ENCODE measurements around the gene UPP1.
"Not testable (repeated sequence)": the region's sequence is repeated elsewhere in the genome, so short reads cannot be mapped to it uniquely, and the experiment has no call there.

The UPP1 gene

DNA sequence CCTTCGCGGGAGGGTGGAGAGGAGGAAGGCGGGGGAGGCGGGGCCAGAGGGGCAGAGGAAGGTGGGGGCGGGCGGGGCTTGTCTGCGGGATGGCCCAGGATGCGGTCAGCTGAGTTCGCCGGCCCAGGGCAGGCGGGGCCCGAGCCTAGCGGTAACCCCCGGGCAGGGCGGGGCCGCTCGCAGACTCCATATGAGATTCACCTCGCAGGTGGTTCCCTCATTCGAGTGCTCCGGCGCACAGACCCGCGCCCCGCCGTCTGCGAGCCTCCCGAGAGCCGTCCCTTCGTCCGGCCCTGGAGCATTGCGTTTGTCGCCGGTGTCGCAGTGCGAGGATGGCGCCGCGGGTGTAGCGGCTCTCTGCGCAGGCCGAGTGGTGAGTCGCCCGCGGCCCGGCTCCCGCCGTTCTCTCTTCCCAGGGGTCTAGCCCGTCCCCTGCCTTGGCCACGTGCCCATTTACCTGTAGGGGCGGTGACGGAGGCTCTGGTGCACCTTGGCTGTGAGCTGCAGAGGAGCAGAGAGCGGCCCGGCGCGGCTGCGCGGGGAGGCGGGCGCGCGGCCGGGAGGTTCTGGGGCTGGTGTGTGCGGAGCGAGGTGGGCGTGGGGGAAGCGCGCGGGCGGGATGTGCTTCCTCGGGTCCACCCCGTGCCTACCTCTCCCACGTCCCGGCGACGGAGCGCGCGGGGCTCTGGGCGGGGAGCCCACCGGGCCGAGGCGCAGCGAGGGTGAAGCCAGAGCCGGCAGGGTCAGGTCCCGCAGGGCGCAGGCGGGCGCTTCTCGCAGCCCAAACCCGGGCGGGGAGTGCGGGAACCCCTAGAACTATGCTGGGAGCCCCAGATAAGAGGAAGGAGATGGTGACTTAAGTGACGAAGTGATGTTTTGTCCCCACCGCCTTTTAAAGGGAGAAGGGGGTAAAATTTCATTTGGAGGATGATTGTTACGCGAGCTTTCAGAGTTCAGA lies at the start of gene UPP1:
Gene UPP1 (plus strand): TSS at position 220 of the 958 bp plus-strand sequence. CDS start 5,519 bp downstream, outside the sequence.
- no peak for DNase-seq (ENCODE audit: low read depth)

DNA sequence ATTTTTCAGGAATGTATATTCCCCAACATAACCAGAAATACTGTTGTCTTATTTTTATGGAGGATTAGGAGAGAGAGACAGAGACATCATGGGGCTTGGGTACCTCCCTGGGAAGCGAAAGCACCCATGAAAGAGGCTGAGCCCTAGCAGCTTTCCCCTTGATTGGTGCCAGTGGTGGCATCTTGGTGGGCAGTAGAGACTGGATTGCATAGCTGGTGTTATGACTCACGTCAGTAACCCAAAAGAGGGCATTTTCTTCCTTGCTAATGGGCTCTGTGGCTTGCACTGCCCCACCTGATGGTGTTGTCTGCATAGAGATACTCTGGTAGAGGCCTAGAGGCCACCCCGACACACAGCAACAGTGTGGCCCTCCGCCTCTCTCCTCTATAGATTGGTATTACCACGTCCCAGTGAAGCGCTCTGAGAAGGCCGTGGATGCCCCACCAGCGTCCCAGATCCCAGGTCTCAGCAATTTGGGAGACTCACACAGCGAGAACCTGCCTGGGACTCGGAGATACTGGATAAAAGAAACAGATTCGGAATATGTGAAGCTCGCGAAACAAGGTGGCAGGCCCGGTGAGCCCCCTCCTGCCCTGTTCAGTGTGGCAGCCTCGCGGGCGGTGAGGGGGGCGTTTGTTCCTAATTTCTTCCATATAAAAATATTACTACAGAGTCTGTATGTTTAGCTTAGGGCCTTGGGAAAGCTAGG lies 48.0 kb upstream of the UPP1 start:
- DNase-seq (ENCODE audit: low read depth) = no peak

DNA sequence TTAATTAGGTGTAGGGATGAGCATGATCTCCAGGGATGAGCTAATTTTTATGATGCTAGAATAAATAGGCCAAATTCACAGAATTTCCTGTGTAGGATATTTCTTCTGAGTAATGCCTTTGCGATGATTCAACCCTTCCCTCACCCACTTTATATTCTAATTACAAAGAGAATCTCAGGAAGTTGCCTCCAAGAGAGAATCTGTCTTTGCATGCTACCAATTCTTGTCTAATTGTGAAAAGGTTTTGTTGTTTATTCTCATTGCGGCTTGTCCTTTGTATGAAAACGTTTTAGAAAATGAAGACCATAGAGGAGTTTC lies 47.5 kb upstream of the UPP1 start:
- DNase-seq (ENCODE audit: low read depth) = peak; percentile 27

DNA sequence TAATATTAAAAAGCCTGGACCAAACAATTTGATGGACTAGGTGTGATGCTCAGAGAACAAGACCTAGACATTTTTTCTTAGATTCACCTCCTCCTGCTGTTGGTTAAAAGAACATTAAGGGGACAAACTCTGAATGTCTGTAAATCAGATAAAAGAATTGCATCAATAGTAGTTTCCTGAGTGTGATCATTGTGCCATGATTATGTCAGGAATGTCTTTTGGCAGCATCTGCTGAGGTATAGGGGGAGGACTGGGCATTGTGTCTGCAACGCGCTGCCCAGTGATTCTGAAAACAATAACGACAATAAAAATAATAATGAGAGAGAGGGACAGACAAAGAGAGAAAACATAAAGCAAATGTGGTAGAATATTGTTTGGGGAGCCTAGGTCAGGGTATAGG lies 46.8 kb upstream of the UPP1 start:
- peak; percentile 10 for DNase-seq (ENCODE audit: low read depth)

DNA sequence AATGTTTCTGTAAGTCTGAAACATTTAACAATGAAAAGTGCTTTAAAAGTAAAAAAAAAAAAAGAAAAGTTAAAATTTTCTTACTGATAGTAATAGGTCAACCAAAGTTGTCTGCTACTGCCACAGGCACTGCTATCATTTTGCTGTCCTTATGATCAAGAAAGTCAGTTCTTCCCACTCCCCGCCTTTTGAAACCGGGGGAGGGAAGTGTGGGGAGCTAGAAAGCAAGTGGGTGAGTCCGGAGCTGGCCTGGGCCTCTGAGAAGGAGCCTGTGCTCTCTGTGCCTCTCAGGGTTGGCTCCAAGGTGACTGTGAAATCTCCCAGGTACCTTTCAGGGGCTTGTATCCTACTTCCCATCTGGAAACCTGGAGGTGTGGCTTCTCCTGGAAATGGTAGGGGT lies 46.4 kb upstream of the UPP1 start:
- DNase-seq (ENCODE audit: low read depth) = no peak

DNA sequence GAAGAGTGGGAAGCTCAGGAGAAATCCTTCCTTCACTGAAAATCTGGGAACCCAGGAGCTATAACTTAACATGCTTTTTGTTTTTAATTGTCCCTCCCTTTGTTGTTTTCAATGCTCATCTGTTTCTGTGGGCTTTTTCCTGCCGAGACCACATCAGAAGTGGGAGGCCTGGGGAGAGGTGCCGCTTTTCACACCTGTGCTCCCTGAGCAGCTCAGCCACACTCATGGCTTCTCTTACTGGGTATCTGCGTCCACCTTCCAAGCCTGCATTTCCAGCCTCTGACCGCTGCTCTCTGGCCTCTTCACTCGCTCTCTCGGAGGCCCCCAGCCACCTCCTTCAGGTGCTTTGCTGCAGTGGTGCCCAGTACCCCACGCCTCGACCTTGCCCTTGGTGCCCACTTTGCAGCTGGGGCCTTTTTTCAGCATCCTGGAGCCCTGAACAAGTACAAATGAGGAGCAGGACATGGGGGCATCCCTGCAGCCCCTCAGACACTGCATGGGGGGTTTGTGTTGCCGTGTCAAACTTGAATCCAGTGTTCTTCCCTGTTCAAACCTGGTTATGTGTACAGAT lies 43.8 kb upstream of the UPP1 start:
- DNase-seq (ENCODE audit: low read depth) = no peak

DNA sequence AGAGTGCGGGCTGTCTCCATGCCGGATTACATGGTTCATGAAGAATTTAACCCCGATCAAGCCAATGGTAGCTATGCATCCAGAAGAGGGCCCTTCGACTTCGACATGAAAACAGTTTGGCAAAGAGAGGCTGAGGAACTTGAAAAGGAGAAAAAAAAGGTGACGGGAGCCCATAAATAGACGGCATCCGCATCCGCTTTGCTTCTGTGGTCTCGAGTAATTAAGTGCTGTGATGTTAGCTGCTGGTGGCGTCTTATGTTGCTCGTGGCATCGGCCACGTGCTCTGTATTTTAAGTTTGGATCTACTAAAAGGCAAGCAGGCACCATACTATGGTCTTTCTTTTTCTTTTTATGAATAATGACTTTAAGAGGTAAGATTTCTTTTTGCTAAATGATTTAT lies 42.6 kb upstream of the UPP1 start:
- DNase-seq (ENCODE audit: low read depth) = no peak

DNA sequence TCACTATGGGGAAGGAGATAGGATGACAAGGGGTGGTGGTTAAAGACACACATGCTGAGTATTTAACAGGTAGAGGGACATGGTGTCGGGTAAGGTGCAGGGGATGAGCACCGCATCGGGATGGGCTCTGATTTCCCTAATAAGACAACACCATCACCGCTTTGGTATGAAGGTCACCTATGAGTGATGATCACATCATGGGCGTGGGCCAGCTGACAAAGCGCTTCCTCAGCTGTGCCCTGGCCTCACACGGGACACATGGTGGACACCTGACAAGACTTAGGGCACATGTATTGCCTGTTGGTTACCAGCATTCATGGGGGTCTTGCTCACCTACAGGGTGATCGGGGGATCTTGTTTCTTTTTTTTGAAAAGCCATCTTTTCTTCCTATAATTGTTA lies 41.0 kb upstream of the UPP1 start:
- DNase-seq (ENCODE audit: low read depth) = no peak

DNA sequence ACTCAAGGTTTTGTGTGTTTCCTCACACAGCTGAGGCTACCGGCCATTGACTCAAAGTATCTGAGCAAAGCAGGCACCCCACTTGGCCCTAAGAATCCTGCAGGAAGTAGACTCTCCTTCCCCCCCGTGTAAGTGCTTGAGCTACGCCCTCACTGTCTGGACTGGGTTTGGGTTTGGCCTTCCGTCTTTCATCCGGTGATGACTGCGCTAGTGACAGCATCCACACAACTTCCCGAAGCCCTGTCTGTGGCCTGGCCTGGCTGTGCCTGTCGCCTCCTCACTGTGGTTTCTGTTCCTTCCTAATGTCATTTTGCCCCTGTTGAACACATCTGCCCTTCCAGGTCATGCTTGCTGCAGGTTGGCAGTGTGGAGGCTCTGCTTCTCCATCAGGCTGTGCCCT lies 39.2 kb upstream of the UPP1 start:
- no peak for DNase-seq (ENCODE audit: low read depth)

DNA sequence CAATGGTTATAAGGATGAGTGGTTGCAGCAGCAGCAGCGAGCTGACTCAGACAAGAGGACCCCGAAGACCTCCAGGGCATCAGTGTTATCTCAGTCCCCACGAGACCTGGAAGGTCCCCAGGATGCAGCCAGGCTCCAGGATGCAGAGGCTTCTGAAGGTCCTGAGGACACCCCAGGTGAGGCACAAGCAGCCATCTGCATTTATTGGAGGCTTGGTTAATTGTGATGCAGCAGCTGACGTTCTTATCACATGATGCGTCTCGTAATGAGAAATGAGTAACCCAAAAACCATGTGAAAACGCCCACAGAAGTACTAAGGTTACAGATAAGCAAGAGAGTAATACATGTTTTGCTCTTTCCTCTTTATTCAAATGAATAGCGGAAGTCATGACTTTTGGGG lies 36.3 kb upstream of the UPP1 start:
- no peak for DNase-seq (ENCODE audit: low read depth)

DNA sequence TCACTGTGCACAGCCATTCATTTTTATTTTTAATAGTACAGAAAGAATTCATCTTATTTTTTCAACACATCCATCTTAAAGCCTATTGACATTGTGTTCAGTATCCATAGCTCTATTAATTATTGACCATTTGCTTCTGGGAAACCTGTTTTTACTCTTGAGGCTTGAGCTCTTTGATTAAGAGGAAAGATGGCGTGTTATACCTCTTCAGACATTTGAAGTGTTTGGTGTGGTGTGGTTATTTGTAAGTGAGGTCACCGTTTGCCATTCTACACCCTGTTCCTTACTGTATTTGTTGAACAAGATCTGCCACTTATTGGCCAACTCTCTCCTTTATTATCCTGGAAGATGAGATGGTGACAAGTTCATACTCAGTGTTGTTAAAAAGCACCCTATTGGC lies 35.3 kb upstream of the UPP1 start:
- DNase-seq (ENCODE audit: low read depth) = no peak

DNA sequence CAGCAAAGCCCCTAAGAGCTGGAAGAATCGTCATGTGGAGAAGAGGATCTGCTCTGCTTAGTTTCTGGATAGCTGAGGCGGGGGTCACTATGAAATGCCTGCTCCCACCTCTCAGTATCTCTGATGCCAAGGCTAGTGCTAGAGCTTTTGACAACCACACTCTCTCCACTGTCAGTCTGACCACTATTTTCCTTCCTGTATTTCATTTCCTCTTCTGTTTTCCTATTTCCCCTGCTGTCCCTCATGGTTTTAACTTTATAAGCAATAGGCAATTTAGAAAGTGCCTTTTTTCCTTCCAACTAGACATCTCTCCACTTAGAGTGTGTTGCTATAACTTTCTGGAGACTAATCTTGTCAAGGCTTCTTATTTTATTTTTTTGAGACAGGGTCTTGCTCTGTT lies 30.1 kb upstream of the UPP1 start:
- no peak for DNase-seq (ENCODE audit: low read depth)

DNA sequence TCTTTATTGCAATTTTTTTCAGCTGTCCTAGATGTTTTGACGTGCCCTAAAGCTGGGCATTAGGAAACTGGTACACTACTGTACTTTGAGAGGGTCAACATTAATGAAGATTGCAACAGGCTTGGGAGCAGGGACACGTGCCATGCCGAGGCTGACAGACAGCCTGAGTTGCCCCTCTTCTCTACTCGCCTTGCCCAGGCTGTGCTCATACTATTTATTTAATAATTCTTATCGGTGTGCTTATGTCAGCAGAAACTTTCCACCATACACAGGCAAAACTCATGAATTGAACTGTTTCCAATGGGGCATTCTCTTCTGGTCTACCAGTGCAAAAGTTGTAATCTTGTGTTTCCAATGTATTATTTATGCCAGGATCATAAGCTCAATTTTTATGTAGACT lies 29.4 kb upstream of the UPP1 start:
- no peak for DNase-seq (ENCODE audit: low read depth)

DNA sequence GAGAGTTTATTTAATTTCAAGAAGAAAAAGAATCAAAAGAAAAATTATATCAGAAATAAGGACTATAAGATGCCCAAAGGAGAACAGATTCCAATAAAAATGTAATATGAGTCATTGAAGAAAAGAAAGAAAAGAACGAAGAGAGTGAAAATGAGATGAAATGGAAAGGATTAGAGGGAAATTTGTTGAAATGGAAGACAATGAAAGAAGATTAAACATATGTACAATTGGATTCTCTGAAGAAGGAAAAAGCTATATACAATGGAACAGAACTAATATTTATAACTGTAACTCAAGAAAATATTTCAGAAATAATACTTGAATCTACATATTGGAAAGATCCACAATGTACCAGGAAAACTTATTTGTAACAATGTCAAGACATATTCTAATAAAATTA lies 25.1 kb upstream of the UPP1 start:
- no peak for DNase-seq (ENCODE audit: low read depth)

DNA sequence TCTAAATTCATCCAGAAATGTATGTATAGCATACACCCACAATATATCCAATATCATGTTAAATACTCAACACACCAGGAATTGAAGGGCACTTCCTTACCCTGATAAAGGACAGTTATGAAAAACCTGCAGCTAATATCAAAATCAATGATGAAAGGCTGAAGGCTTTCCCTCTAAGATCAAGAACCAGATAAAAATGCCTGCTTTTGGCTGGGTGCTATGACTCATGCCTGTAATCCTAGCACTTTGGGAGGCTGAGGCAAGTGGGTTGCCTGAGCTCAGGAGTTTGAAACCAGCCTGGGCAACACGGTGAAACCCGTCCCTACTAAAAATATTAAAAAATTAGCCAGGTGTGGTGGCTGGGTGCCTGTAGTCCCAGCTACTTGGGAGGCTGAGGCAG lies 21.6 kb upstream of the UPP1 start:
- no peak for DNase-seq (ENCODE audit: low read depth)

DNA sequence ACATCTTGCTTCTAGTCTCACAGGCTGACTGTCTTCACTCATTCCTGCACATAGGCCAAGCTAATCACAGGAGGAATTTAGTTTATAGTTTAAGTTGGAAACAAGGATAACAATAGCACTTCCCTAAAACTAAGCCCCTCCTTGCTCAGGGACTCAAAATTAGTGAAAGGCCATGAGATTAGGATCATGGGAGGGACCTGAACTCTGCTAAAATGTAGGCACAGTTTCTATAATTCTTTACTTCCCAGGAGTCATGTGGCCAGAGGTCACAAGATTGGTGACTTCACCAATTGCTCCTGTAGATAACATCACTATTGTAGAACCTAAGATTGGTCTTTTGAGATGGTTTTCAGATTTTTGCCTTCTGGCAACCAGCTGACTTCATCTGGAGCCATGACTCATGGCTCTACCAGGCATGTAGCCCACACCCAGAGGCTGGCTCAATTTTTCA lies 14.8 kb upstream of the UPP1 start:
- DNase-seq (ENCODE audit: low read depth) = peak; percentile 48

DNA sequence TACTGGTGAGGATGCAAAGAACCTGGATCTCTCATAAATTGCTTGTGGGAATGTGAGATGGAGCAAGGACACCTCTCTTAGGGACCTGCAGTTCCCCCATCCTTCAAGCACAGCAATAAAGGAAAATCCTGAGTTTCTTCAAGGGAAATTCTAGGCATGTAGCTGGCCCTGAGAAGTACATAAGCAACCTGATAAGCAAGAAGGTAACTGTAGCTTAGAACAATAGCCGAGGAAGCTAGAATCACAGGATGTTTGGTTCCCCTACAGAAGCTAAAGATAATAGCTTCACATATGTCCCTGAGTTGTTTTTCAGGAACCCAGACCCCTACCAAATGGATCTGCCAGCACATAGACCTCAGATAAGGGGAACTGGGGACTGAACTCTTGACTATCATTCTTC lies 11.6 kb upstream of the UPP1 start:
- DNase-seq (ENCODE audit: low read depth) = no peak

DNA sequence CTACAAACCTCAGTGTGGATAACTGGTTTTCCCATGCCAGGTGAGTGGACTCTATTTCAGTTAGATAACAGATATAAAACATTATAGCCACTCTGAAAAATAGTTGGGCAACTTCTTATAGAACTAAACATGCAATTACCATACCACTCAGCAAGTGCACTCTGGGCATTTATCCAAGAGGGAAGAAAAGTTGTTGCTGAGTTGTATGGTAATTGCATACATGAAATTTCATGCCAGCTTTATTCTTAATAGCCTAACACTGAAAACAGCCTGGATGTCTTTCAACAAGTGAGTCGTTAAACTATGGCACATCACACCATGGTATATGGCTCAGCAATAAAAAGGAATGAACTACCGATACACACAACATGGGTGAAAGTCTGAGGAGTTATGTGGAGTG lies 10.6 kb upstream of the UPP1 start:
- peak; percentile 21 for DNase-seq (ENCODE audit: low read depth)

DNA sequence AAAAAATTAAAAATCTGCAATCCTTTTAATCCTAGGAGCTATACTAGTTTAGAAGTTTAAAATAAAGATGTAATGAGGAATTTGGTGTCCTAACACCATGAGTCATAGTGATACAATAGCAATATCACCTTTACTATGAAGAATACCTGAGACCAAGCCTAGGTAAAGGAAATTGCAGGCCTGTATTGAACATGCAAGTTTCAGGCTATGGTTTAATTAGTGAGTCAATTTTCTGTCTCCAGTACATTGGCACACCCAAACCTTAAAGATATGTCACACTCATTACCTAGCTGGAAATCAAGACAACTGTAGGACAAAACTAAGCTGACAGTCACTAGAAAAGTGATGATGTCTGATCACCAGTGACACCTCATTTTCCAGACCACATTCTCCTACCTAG lies 6.7 kb upstream of the UPP1 start:
- not testable (repeated sequence) for DNase-seq (ENCODE audit: low read depth)

DNA sequence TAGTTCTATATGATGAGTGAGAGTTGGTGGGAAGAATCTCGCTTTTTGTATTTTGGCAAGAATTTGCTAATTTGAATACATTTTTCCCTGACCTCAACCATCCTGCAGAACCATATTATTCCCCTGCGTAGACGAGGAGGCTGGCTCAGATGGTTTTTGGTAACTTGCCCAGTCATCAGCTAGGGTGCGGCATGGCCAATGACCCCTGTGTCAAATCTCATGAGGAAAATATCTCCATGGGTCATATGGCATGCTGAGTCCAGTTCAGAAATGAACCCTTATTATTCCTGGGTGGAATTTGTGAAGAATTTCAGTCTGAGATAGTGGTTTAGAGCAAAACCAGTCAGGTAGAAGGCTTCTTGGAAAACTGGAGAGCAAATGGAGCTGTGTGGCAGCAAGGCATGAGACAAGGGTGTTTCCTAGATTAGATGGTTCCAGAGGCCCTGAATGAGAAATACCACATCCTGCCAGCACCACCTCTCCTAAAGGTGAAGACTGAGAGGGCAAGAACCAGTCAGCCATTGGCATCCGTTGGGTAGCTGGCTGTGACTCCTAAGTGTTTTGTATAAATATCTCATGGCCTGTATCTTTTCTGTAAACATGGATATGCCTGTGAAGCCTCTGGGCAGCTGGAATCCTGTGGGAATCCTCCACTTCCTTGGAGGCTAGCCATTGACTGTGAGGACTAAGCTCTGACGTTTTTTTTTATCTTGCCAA lies 5.8 kb upstream of the UPP1 start:
- DNase-seq (ENCODE audit: low read depth) = no peak

DNA sequence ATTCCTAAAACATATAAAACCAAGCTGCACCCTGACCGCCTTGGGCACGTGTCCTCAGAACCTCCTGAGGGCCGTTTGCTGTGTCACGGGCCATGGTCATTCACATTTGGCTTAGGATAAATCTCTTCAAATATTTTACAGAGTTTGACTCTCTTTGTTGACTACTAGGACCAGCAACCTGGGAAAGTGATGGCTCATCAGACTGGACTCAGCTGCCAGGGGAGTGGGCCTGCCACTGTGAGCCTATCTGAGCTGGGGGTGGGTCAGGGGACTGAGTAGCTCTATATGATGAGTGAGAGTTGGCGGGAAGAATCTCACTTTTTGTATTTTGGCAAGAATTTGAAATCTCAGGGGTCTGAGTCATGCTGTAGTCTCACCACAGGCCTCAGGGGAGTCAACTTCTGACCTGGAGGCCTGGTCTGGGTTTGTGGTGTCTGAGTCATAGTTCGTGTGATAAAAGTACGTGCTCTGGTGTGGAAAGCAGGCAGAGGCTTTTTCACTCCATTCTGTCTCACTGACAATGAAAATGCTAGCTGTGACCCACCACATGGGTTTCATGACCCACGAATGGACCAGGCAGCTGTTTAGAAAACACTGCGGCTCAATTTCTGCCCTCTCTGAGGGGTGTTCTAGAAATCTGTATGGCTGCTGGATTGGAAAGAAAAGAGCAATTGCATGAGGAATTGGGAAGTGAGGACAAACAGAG lies 4.2 kb upstream of the UPP1 start:
- peak; percentile 96 for DNase-seq (ENCODE audit: low read depth)

DNA sequence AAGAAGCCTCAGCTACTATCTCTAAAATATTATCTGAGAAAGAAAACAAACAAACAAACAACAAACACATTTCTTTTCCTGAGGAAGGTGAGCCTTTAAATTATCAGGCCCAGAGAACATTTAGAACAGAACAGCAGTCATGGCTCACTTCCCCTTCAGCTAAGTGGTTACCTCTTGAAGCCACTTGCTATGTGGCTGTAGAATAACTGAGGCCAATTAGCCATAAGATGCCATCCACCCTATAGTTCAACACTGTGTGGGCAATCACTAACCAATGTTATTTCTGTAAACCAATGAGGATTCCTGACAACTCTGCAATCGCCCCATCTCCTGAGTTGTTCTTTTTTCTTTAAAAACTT lies 3.7 kb upstream of the UPP1 start:
- DNase-seq (ENCODE audit: low read depth) = no peak

Data from fibroblast of gingiva (primary cell).